ENCODE results near the gene IFNL1. TPM values are rescaled to one million over a fixed set of nuclear protein-coding genes. Genes with fewer than 3 reads are reported as not detected.

IFNL1 gene
- total and polyA plus RNA-seq, 9 of the 15 experiments (the other 6 are each of a cell fraction or from before 2014, with no cell fraction given) = not detected

- H3K79me2 ChIP-seq (ENCODE audit: control insufficient read depth, insufficient read depth, low read length) = peaks cover 15% of the 10 kb centered on the region
- no peaks in the 10 kb centered on the region for H4K20me1 ChIP-seq (replicated peaks; ENCODE audit: control insufficient read depth, insufficient read depth, low read length)
- H3K9me3 ChIP-seq (replicated peaks; ENCODE audit: control insufficient read depth, insufficient read depth, low read depth, low read length) = no peaks in the 10 kb centered on the region
- DNase-seq (ENCODE audit: extremely low read depth in 1 of 4, low spot score in 3 of 4) (peak in 1 of 4 experiments; percentile 4), FAIRE-seq (no peak), ATAC-seq (no peak)
- no peaks in the 10 kb centered on the region for H3K9me1 ChIP-seq (ENCODE audit: control insufficient read depth, insufficient read depth, low read length)
- no peak overlapping the region for H3K4me2 ChIP-seq (ENCODE audit: insufficient read depth, low read length)
- CTCF ChIA-PET (ENCODE audit: low intra/inter-chr PET ratio) = interaction anchor here (0.6 kb wide), 1 partner anchor 20 kb away, joined by 3 read pairs; no protein-coding TSS in a partner anchor
- no peaks in the 10 kb centered on the region for H3K27me3 ChIP-seq (ENCODE audit: control insufficient read depth in 2 of 2, insufficient read depth in 2 of 2, low read length in 2 of 2)
- H3K27ac ChIP-seq (ENCODE audit: extremely low read depth, low read depth, low read length) = no peak overlapping the region
- no peak overlapping the region for H2AFZ ChIP-seq (ENCODE audit: low read depth, low read length)
- BruUV-seq (replicated peaks) = no TSS peak
- no peak overlapping the region for H3K4me3 ChIP-seq
- peaks cover 40 to 43% of the 10 kb centered on the region in 2 experiments for H3K4me1 ChIP-seq (replicated peaks in 1 of 2; ENCODE audit: control insufficient read depth in 2 of 2, insufficient read depth in 2 of 2, low read length in 2 of 2)
- H3K36me3 ChIP-seq (ENCODE audit: control insufficient read depth, insufficient read depth, low read length) = peaks cover 29% of the 10 kb centered on the region; the same call in 1 of the 3 replicates
- 99% methylated on average over 41 of the region's 82 CpGs for WGBS (ENCODE audit: insufficient coverage, low coverage, missing lambda C conversion rate)
- TF ChIP-seq ZBTB33 (CRISPR knock-in tag; IDR thresholded peaks at IDR 0.05) = peak; percentile 96
- 0 out of 2 replicates have a peak, but pooled peaks have one; percentile 13 for TF ChIP-seq RBFOX2 (IDR thresholded peaks at IDR 0.05; ENCODE audit: low read depth, low read length)
- TF ChIP-seq SIX5 (IDR thresholded peaks at IDR 0.05; ENCODE audit: borderline replicate concordance in 1 of 2, insufficient read depth in 1 of 2, low read depth in 1 of 2, low read length in 2 of 2) = no peak
- H3K9ac ChIP-seq (ENCODE audit: insufficient read depth in 1 of 2, low read depth in 2 of 2, low read length in 2 of 2) = no peak overlapping the region
- intact Hi-C loops (cut with micrococcal nuclease) (loop anchor here (10.0 kb wide), 1 partner anchor 53 kb away; no protein-coding TSS in a partner anchor), in situ Hi-C loops (cut with MboI) (no loop called here)
- POLR2A ChIA-PET = interaction anchor here (0.6 to 1.5 kb wide), 2 partner anchors 8 to 70 kb away, joined by 3 to 6 read pairs; no protein-coding TSS in a partner anchor
Observed at GRCh38 chr19:39307822-39308530, 11.8 kb downstream of the IFNL1 start.
